PC-9 (cell line): ENCODE data around the gene MAMDC4. TPM values are rescaled to one million over a fixed set of nuclear protein-coding genes. Genes with fewer than 3 reads are reported as not detected.
"Not testable (repeated sequence)": the region's sequence is repeated elsewhere in the genome, so short reads cannot be mapped to it uniquely, and the experiment has no call there.

Experiments
- BruUV-seq: library from RNA; stranded (reverse); fragments of 400-500 nt; replicated peaks from 2 replicates; lab custom pipeline; 2021; lab: Mats Ljungman, UMichigan
- CTCF ChIA-PET: fragments of 300-600 bp; sonication (Branson Sonifier 250); formaldehyde crosslinking; loops from one replicate; lab custom pipeline; 2022; ENCODE audit warnings: antibody characterized with exemption; lab: Charles Lee
- POLR2A ChIA-PET: fragments of 300-600 bp; sonication (Branson Sonifier 250); formaldehyde crosslinking; loops from one replicate; lab custom pipeline; 2022; ENCODE audit warnings: antibody characterized with exemption; ENCODE audit not compliant: unreplicated experiment; lab: Charles Lee
- DNase-seq, 2 experiments: peaks; one replicate each; pipeline versions ENCODE4 v3.0.0 to v3.0.0-alpha.2; 2015 to 2022; ENCODE audit warnings: mixed read lengths in 1 of 2
- H2AFZ ChIP-seq: fragments of 200-600 bp; sonication (generic); 2 replicates; pipeline ENCODE4 v1.8.1; 2017; ENCODE audit warnings: antibody characterized with exemption
- H3F3A ChIP-seq: fragments of 200-600 bp; sonication (generic); 2 replicates; pipeline ENCODE4 v1.8.1; 2017; ENCODE audit warnings: antibody characterized with exemption, mild to moderate bottlenecking, low read depth; ENCODE audit not compliant: insufficient read depth
- H3K27ac ChIP-seq: fragments of 200-600 bp; sonication (generic); 2 replicates; pipeline ENCODE4 v1.6.1; 2016; ENCODE audit warnings: mixed run types
- H3K27me3 ChIP-seq: fragments of 200-600 bp; sonication (generic); 2 replicates; pipeline ENCODE4 v1.6.1; 2016; ENCODE audit warnings: low read depth, mixed run types; ENCODE audit not compliant: insufficient read depth
- H3K36me3 ChIP-seq: fragments of 200-600 bp; sonication (generic); 2 replicates; pipeline ENCODE4 v1.6.1; 2016; ENCODE audit warnings: low read depth, mixed run types
- H3K4me1 ChIP-seq: fragments of 200-600 bp; sonication (generic); replicated peaks from 2 replicates; pipeline ENCODE4 v1.6.1; 2016; ENCODE audit warnings: mixed run types; ENCODE audit not compliant: insufficient read depth
- H3K4me2 ChIP-seq: fragments of 200-600 bp; sonication (generic); 2 replicates; pipeline ENCODE4 v1.6.1; 2017; ENCODE audit warnings: mixed run types
- H3K4me3 ChIP-seq: fragments of 200-600 bp; sonication (generic); 2 replicates; pipeline ENCODE4 v1.6.1; 2016; ENCODE audit warnings: mixed run types
- H3K79me2 ChIP-seq: fragments of 200-600 bp; sonication (generic); 2 replicates; pipeline ENCODE4 v1.6.1; 2017; ENCODE audit warnings: low read depth, mixed run types
- H3K9me2 ChIP-seq: fragments of 200-600 bp; sonication (generic); 2 replicates; pipeline ENCODE4 v1.8.1; 2017; ENCODE audit warnings: mild to moderate bottlenecking; ENCODE audit not compliant: insufficient read depth
- H3K9me3 ChIP-seq: fragments of 200-600 bp; sonication (generic); 2 replicates; pipeline ENCODE4 v1.8.1; 2016; ENCODE audit warnings: low read depth; ENCODE audit not compliant: insufficient read depth
- H4K20me1 ChIP-seq: fragments of 200-600 bp; sonication (generic); 2 replicates; pipeline ENCODE4 v1.8.1; 2017; ENCODE audit not compliant: insufficient read depth
- CTCF ChIP-seq: fragments of 200-600 bp; sonication (generic); conservative IDR thresholded peaks from 2 replicates; pipeline ENCODE4 v1.6.1; 2017; ENCODE audit warnings: mixed run types, antibody characterized with exemption, mild to moderate bottlenecking, moderate library complexity
- EZH2 ChIP-seq: fragments of 200-600 bp; sonication (generic); IDR thresholded peaks from 2 replicates; pipeline ENCODE4 v1.8.0; 2017; ENCODE audit warnings: antibody characterized with exemption, low read depth
- intact Hi-C: fragments of 100-400 bp; cut with micrococcal nuclease; formaldehyde crosslinking; loops from one replicate; pipeline ENCODE4 v1.10.0; 2022; ENCODE audit not compliant: unreplicated experiment
- total RNA-seq: library from RNA; stranded (reverse); gene quantifications from 2 replicates; pipeline ENCODE4 v1.2.3, GENCODE V29; 2021

Gene MAMDC4
- total RNA-seq, 1 experiment from 2014 or later, result 9.2 TPM

- intact Hi-C loops, result loop anchor here (1.0 to 5.0 kb wide), 3 partner anchors 15 to 61 kb away; partner anchors contain the start of genes EDF1, FBXW5 and PHPT1
- POLR2A ChIA-PET, result interaction anchor here (0.5 to 0.7 kb wide), 5 partner anchors 8 to 357 kb away, joined by 3 to 12 read pairs (median 4); no protein-coding TSS in a partner anchor
- H3K27ac ChIP-seq, result peak overlapping the region; percentile 38
- H3K9me2 ChIP-seq, result no peaks in the 10 kb centered on the region
- H3F3A ChIP-seq, result peaks cover 35% of the 10 kb centered on the region
- no peaks in the 10 kb centered on the region for H3K27me3 ChIP-seq
- CTCF ChIA-PET, result interaction anchor here (0.7 kb wide), 1 partner anchor 660 kb away, joined by 4 read pairs; no protein-coding TSS in a partner anchor
- peaks cover 32% of the 10 kb centered on the region for H3K4me1 ChIP-seq
- peak; percentile 43 to 44 for DNase-seq
- H3K4me3 ChIP-seq, result peak overlapping the region; percentile 44; the same call in 1 of the 2 replicates
- H2AFZ ChIP-seq, result no peak overlapping the region
- H3K36me3 ChIP-seq, result no peaks in the 10 kb centered on the region
- no peaks in the 10 kb centered on the region for H3K9me3 ChIP-seq
- peak overlapping the region; percentile 76 for H3K4me2 ChIP-seq
- BruUV-seq, result no TSS peak
- no peaks in the 10 kb centered on the region for H4K20me1 ChIP-seq
- TF ChIP-seq EZH2, result no peak
- no peak for TF ChIP-seq CTCF
- H3K79me2 ChIP-seq, result peaks cover 9% of the 10 kb centered on the region
These were observed 29.6 kb downstream of the MAMDC4 start for GRCh38 chr9:136881691-136882108.

- BruUV-seq, result no TSS peak
- intact Hi-C loops, result loop anchor here (1.0 to 5.0 kb wide), 3 partner anchors 16 to 60 kb away; partner anchors contain the start of genes EDF1, FBXW5 and PHPT1
- DNase-seq, result peak; percentile 87 to 91
- Histone ChIP-seq H3K36me3 (no peaks in the 10 kb centered on the region), H3K27ac (peak overlapping the region; percentile 38), H3K27me3 (no peaks in the 10 kb centered on the region), H3K9me3 (no peaks in the 10 kb centered on the region), H3K9me2 (no peaks in the 10 kb centered on the region), H2AFZ (peak overlapping the region; percentile 74), H3K79me2 (peaks cover 16% of the 10 kb centered on the region), H3K4me2 (peak overlapping the region; percentile 76), H4K20me1 (no peaks in the 10 kb centered on the region), H3K4me1 (peaks cover 32% of the 10 kb centered on the region), H3K4me3 (peak overlapping the region; percentile 44; the same call in 1 of the 2 replicates), H3F3A (peaks cover 35% of the 10 kb centered on the region)
- ChIA-PET CTCF (interaction anchor here (0.7 kb wide), 1 partner anchor 659 kb away, joined by 4 read pairs; no protein-coding TSS in a partner anchor), POLR2A (interaction anchor here (0.5 to 0.7 kb wide), 5 partner anchors 9 to 373 kb away, joined by 3 to 12 read pairs (median 5); partner anchors contain the start of genes EDF1 and NELFB)
- peak; percentile 25; the same call in 1 of the 2 replicates for TF ChIP-seq CTCF
- no peak for TF ChIP-seq EZH2
These were observed 30.2 kb downstream of the MAMDC4 start for GRCh38 chr9:136882109-136882946.

GRCh38 chr9:136882947-136883283 is 30.8 kb downstream of the MAMDC4 start:
- H3K9me2 ChIP-seq, H3K9me3 ChIP-seq, H4K20me1 ChIP-seq, H2AFZ ChIP-seq, DNase-seq, BruUV-seq, H3K27me3 ChIP-seq, H3K36me3 ChIP-seq, CTCF ChIA-PET: not testable (repeated sequence)
- Histone ChIP-seq H3K4me3 (peak overlapping the region; percentile 44; the same call in 1 of the 2 replicates), H3K4me2 (peak overlapping the region; percentile 76), H3K27ac (peak overlapping the region; percentile 38; the same call in 1 of the 2 replicates), H3F3A (peaks cover 35% of the 10 kb centered on the region), H3K4me1 (peaks cover 38% of the 10 kb centered on the region), H3K79me2 (peaks cover 21% of the 10 kb centered on the region)
- POLR2A ChIA-PET, result interaction anchor here (0.6 kb wide), 1 partner anchor 372 kb away, joined by 3 read pairs; the partner anchor contains the start of gene NELFB
- intact Hi-C loops, result loop anchor here (1.0 to 5.0 kb wide), 3 partner anchors 17 to 59 kb away; partner anchors contain the start of genes EDF1, FBXW5 and PHPT1

GRCh38 chr9:136883670-136884069 is 31.5 kb downstream of the MAMDC4 start:
- CTCF ChIA-PET, result not testable (repeated sequence)

More at GRCh38 chr9:136883670-136884069, 31.5 kb downstream of the MAMDC4 start:
- H3K9me3 ChIP-seq, H3K27ac ChIP-seq, H2AFZ ChIP-seq, H3K4me2 ChIP-seq, H4K20me1 ChIP-seq, H3K4me3 ChIP-seq, BruUV-seq, H3K27me3 ChIP-seq, H3K36me3 ChIP-seq, H3K9me2 ChIP-seq, DNase-seq: not testable (repeated sequence)
- Histone ChIP-seq H3F3A (peaks cover 35% of the 10 kb centered on the region), H3K4me1 (peaks cover 40% of the 10 kb centered on the region), H3K79me2 (peaks cover 29% of the 10 kb centered on the region)
- POLR2A ChIA-PET, result interaction anchor here (1.1 kb wide), 1 partner anchor 18 kb away, joined by 3 read pairs; no protein-coding TSS in a partner anchor
- intact Hi-C loops, result loop anchor here (5.0 kb wide), 1 partner anchor 59 kb away; the partner anchor contains the start of gene FBXW5
